Activated T-cell treated with anti-CD3 and anti-CD28 coated beads for 24 hours (primary cell): ENCODE measurements around the gene FAM81A.
"Not testable (repeated sequence)": the region's sequence is repeated elsewhere in the genome, so short reads cannot be mapped to it uniquely, and the experiment has no call there.

ENCODE experiments used
- DNase-seq: peaks from one replicate; pipeline ENCODE4 v3.0.0-alpha.2; 2020; ENCODE audit warnings: low read depth

Gene FAM81A

GRCh38 chr15:59437817-59438624, at the start of gene FAM81A:
Gene FAM81A (plus strand): TSS chr15:59438186. CDS start chr15:59458627, 20,441 bp downstream.
- DNase-seq = peak; percentile 29

- no peak for DNase-seq
These were observed 49.3 kb upstream of the FAM81A start for GRCh38 chr15:59388670-59389069.

- no peak for DNase-seq
These were observed 45.7 kb upstream of the FAM81A start for GRCh38 chr15:59392299-59392698.

GRCh38 chr15:59394166-59394661, 43.8 kb upstream of the FAM81A start:
- DNase-seq = no peak

GRCh38 chr15:59396211-59396610, 41.8 kb upstream of the FAM81A start:
- no peak for DNase-seq

GRCh38 chr15:59396679-59397078, 41.3 kb upstream of the FAM81A start:
- DNase-seq = no peak

GRCh38 chr15:59398220-59398619, 39.8 kb upstream of the FAM81A start:
- DNase-seq = no peak

- no peak for DNase-seq
These were observed 38.4 kb upstream of the FAM81A start for GRCh38 chr15:59399465-59400102.

DNA sequence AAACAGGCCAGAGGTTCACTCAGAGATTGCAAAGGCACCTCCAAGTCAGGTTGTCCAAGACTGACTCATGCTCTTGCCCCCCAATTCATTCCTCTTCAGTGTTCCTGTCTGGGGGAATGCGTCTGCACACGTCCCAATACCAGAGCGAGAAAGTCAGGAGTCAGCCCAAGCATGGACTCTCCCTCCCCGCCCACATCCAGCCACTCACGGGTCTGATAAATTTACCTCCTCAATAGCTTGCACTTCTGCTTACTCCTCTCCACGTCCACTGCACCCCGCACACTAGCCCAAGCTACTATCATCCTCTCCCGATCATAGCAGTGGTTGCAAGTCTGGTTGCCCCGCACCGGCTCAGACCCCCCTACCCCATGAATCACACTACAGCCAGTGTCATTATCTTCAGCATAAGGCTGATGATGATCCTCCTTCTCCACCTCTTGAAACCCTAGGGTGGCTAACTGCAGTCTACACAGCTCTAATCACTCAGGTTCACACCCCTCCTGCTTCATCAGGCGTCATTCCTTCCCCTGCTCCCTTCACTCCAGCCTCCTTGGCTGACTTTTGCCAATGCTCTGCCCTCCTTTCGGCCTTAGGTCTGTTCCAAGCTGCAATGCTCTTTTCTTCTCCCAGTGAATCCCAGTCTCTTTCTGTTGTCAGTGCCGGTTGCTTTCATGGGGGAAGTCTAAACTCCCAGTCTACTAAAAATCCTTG, 37.7 kb upstream of the FAM81A start:
- DNase-seq = no peak

- DNase-seq = not testable (repeated sequence)
These were observed 36.7 kb upstream of the FAM81A start for GRCh38 chr15:59401051-59401823.

GRCh38 chr15:59401824-59402569, 36.0 kb upstream of the FAM81A start:
- DNase-seq = no peak

DNA sequence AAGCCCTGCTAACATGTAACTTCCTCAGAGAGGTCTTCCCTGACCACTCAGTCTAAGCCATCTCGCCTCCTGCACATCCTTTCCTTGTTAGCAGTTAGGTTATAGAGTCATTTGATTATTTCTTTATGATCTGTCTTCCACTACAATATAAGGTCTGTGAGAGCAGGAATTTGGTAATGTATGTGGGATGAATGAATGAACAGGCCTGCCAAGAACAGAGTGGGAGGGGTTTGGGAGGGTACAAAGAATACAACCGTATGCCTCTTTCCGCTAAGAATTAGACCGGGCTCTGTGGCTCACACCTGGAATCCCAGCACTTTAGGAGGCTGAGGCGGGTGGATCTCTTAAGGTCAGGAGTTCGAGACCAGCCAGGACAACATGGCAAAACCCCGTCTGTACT, 32.9 kb upstream of the FAM81A start:
- no peak for DNase-seq

DNA sequence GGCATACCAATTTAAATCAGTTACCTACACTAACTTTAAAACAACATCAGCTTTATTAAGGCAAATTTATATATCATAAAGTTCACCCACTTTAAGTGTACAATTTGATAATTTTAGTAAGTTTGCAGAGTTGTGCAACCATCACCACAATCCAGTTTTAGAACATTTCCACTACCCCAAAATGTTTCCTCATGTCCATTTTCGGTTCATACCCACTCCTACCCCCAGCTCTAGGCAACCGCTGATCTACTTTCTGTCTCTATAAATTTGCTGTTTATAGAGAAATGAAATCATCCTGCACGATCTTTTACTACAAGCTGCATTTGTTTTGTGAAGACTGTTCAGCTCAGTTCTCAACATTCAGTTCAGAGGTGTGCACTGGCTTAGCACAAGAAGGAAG, 31.5 kb upstream of the FAM81A start:
- DNase-seq = no peak

DNA sequence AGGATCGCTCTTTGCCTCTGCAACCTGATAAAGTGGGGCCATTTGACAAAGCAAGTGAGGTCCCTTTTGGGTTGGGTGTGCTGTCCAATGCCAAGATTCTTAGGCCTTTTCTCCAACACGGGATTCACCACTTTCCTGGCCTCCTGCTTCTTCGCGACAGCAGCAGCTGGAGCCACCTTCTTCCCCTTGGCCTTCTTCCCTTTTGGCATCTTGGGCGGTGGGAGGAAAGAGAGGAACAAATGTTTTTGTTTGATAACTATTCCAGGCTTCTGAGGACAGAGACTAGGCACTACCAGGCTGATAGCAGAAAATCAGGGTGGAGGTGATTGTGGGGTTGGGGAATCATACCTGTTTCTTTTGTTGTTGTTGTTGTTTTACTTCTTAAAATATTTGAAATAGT, 30.0 kb upstream of the FAM81A start:
- no peak for DNase-seq

- DNase-seq = no peak
These were observed 27.5 kb upstream of the FAM81A start for GRCh38 chr15:59410391-59410896.

- DNase-seq = no peak
These were observed 24.4 kb upstream of the FAM81A start for GRCh38 chr15:59413577-59413976.

GRCh38 chr15:59416816-59417215, 21.2 kb upstream of the FAM81A start:
- DNase-seq = no peak

GRCh38 chr15:59419170-59419569, 18.8 kb upstream of the FAM81A start:
- DNase-seq = no peak

DNA sequence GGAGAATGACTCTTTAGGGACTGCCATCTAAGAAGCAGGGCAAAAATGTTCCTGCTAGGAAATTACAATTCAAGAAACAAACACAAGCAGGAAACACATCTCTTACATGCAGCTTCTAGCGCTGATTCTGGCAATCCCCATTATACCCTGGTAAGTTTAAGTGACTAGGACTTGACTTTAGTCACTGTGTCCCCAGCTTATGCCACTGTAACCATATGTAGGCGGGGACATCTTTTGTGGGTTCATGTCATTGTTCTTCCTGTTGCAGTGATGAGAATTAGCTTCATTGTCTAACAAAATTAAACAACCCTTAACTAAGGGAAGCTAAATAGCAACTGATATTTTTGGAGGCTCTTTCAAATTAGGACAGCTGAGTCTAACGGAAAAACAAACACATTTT, 17.9 kb upstream of the FAM81A start:
- DNase-seq = no peak

DNA sequence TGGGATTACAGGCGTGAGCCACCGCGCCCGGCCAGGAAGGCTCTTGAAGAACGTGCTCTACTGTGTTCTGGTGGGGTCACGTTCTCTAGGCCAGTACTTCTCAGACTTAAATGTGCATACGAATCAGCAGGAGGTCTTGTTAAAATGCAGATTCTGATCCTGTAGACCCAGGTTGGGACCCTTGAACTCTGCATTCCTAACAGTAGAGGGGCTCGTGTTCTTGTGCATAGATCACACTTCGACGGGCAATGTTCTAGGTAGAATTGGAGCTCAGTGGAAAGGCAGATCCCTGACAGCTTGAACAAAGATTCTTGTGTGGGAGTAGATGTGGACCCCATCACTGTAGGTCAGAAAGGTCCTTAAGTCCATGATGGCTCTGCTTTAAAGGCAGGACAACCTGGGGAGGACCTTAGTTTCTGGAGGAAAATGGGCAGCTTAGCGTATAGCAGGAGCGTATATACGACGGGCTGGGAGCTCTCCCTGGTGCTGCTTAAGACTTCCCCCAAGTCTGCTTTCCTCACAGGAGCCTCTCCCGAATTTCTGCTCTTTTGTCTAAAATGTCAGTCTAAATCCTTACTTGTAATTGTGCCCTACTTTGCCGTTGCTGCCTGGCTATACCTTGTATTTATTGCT, 16.9 kb upstream of the FAM81A start:
- DNase-seq = no peak

DNA sequence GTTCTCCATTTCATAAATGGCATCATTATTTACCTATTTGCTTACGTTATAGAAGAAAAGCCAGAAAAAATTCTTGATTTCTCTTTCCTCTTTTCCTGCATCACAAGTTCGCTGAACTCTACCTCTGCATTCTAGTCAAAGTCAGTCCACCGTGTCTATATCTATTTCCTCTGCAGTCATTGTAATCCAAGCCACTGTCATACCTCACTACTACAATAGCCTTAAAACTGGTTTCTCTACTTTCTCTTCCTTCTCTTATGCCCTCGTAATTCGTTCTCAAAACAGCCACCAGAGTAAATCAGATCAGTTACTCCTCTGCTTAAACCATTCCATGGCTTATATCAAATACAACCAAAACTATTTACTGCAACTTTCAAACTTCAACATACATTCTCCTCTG, 13.4 kb upstream of the FAM81A start:
- no peak for DNase-seq
